ENCODE data around the gene PCSK5. TPM values are rescaled to one million over a fixed set of nuclear protein-coding genes. Genes with fewer than 3 reads are reported as not detected.

The PCSK5 gene
- total and polyA plus RNA-seq, 2 of the 8 experiments (the other 6 are each of a cell fraction or from before 2014, with no cell fraction given) = 5.5 to 10.7 TPM

GRCh38 chr9:76394195-76394959, 503.9 kb downstream of the PCSK5 start, which contains the start of gene RFK (continued):
- TF ChIP-seq KDM1A (IDR thresholded peaks at IDR 0.05; ENCODE audit: borderline replicate concordance, low read length) = peak; percentile 49; the same call in 1 of the 2 replicates
- peak; percentile 71 for TF ChIP-seq PHF8 (conservative IDR thresholded peaks at IDR 0.05; ENCODE audit: low read depth, low read length)
- 0 out of 4 replicates have a peak, but pooled peaks of 1 of the 2 experiments have one; percentile 17 for TF ChIP-seq HDAC2 (IDR thresholded peaks at IDR 0.05; ENCODE audit: borderline replicate concordance in 1 of 2, low read depth in 2 of 2, low read length in 2 of 2)
- TF ChIP-seq EZH2 (IDR thresholded peaks at IDR 0.05; ENCODE audit: low read depth, low read length, severe bottlenecking) = no peak
- TF ChIP-seq EP300 (IDR thresholded peaks at IDR 0.05; ENCODE audit: borderline replicate concordance in 1 of 2, low read depth in 2 of 2, low read length in 2 of 2) = peak in 1 of 2 experiments; percentile 65; a peak in 1 of 3 replicates
- TF ChIP-seq POU5F1 (IDR thresholded peaks at IDR 0.05; ENCODE audit: low read depth, low read length) = no peak
- TF ChIP-seq FOSL1 (IDR thresholded peaks at IDR 0.05; ENCODE audit: insufficient read depth, low read depth, low read length) = no peak
- no peak for TF ChIP-seq CEBPB (IDR thresholded peaks at IDR 0.05; ENCODE audit: low read depth, low read length)
- 0 out of 2 replicates have a peak, but pooled peaks have one; percentile 29 for TF ChIP-seq CHD2 (IDR thresholded peaks at IDR 0.05; ENCODE audit: low read length)
- TF ChIP-seq KDM5A (IDR thresholded peaks at IDR 0.05; ENCODE audit: low read length) = no peak
- TF ChIP-seq, protein P1, sequence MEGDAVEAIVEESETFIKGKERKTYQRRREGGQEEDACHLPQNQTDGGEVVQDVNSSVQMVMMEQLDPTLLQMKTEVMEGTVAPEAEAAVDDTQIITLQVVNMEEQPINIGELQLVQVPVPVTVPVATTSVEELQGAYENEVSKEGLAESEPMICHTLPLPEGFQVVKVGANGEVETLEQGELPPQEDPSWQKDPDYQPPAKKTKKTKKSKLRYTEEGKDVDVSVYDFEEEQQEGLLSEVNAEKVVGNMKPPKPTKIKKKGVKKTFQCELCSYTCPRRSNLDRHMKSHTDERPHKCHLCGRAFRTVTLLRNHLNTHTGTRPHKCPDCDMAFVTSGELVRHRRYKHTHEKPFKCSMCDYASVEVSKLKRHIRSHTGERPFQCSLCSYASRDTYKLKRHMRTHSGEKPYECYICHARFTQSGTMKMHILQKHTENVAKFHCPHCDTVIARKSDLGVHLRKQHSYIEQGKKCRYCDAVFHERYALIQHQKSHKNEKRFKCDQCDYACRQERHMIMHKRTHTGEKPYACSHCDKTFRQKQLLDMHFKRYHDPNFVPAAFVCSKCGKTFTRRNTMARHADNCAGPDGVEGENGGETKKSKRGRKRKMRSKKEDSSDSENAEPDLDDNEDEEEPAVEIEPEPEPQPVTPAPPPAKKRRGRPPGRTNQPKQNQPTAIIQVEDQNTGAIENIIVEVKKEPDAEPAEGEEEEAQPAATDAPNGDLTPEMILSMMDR (IDR thresholded peaks at IDR 0.05; ENCODE audit: control extremely low read depth in 1 of 3, insufficient read depth in 1 of 3, low read depth in 1 of 3, low read length in 3 of 3) = peak; percentile 34 to 59 (median 45)
- TF ChIP-seq, protein P2, sequence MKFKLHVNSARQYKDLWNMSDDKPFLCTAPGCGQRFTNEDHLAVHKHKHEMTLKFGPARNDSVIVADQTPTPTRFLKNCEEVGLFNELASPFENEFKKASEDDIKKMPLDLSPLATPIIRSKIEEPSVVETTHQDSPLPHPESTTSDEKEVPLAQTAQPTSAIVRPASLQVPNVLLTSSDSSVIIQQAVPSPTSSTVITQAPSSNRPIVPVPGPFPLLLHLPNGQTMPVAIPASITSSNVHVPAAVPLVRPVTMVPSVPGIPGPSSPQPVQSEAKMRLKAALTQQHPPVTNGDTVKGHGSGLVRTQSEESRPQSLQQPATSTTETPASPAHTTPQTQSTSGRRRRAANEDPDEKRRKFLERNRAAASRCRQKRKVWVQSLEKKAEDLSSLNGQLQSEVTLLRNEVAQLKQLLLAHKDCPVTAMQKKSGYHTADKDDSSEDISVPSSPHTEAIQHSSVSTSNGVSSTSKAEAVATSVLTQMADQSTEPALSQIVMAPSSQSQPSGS (IDR thresholded peaks at IDR 0.05; ENCODE audit: low read length) = no peak
